Measurements from ENCODE around the gene SERPINE3.

The SERPINE3 gene

DNA sequence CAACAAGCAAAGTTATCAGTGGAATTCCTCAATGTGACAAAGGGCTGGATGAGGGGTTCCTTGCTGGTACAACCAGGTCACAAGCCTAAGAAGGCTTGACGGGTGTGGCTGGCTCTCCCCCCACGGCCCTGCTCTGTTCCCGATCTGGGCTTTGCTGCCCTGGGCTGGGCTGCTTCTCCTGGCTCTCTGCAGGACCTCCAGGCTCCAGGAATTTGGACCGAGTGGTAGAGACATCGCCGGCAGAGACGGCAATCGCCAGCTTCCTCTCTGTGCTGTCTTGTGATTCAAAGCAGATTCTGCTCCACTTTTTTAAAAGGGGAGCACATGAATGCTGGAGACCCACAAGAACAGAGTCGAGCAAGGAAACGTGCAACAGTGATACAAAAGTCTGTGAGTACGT lies at the start of gene SERPINE3:
SERPINE3 (plus strand) TSS at position 338 of the 400 bp plus-strand sequence. CDS start 1,401 bp downstream, outside the sequence.
- no peak for DNase-seq

DNA sequence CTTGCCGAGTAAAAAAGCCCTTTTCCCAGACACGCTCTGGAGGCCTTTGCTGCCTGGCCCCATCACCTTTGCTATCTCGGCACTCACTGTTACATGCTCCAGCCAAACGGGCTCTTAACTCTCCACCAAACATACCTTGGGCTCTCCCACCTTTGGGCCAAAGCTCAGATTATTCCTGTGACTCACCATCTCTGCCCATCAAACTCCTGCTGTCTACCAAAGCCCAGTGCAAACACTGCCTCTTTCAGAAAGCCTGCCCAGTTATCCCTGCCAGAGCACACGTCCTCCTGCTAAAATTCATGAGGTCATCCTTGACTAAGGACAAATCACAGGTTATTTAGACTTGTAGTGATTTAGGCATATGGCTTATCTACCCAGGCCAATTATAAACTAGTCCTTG lies 48.1 kb upstream of the SERPINE3 start:
- no peak for DNase-seq

DNA sequence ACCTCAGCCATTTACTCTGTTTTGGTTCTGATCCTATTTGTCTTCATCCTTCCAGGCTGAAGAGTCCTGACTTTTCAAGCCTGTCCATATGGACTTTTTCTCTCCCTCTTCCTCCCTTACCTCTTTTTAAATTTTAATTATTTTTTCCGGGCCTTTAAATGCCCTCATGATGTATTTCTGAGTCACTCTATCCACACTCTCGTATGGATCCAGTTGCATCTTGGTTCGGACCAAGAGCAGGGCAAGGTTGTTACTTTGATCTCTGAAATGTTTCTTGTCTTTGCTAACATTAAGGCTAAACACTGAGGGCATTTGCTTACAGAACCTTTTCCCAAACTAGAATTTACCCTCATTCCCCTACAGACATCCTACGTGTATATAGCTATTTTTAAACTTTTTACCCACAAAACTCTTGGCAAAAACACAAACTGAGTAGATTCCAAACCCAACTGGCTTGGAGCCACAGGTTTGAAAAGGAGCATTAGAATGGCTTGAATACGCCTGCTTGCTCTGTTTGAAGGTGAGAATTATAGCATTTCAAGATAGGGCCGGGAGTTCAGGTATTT lies 47.4 kb upstream of the SERPINE3 start:
- DNase-seq = no peak

DNA sequence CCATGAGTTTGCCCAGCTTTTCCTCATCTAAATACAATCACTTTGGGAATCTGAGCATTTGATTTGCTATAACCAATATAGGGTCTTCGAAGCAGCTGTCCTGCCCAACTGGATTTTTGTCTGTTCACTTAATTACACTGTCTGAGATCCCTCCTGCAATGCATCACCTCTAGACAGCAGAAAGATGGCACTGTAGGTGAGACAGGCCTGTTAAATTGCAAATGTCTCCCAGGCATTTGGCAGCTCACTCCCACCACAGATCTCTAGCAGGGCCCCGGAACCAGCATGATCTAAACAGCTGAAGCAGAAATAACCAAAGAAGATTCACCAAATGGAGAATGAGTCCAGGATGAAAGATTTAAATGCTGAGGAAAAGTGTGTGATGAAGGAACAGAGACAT lies 41.9 kb upstream of the SERPINE3 start:
- no peak for DNase-seq

DNA sequence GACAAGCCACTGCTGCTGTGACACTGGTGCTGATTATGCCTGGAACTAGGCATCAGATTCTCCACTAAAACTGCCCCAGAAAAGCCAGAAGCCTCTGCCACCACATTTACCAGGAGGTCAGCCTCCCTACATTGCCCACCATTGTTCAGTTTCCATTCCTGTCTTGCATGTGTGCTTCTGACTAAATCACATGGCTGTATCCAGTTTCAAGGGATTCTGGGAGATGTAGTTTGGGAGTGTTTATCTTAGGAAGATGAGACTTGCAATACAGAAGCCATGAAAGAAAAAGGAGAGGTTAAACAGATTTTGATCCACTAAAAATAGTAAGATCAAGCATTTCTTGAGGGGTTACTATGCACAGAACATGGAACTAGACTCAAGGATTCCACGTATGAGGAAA lies 40.7 kb upstream of the SERPINE3 start:
- DNase-seq = no peak

DNA sequence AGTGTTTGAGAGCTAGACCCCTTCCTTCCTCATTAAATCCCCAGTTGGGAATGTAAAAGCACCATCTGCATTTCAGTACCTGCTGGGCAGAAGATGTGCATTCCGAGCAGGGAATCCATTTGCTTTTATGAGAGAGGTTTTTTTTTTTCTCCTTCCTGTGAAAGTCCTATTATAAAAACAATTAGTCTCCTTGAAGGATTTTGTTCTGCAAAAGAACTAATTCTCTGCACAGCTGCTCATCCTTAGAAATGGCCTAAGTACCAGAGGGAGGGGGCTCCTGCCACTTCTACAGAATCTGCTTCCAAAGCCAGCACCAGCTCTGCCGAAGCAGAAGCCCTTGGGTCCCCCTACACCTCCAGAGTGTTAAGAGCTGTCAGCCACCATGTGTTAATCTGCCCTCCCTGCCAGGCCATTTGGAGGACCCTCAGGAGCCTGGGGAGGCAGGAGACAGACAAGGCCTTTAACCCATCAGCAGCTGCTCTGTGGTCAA lies 36.4 kb upstream of the SERPINE3 start:
- no peak for DNase-seq

DNA sequence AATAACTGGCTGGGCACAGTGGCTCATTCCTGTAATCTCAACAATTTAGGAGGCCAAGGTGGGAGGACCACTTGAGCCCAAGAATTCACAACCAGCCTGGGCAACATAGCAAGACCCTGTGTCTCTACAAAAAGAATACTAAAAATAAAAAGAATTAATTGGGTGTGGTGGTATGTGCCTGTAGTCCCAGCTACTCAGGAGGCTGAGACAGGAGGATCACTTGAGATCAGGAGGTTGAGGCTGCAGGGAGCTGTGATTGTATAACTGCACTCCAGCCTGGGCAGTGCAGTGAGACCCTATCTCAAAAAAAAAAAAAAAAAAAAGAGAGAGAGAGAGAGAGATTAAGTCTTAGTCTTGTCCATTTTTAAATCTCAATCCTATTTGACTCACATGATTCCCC lies 35.6 kb upstream of the SERPINE3 start:
- no peak for DNase-seq

DNA sequence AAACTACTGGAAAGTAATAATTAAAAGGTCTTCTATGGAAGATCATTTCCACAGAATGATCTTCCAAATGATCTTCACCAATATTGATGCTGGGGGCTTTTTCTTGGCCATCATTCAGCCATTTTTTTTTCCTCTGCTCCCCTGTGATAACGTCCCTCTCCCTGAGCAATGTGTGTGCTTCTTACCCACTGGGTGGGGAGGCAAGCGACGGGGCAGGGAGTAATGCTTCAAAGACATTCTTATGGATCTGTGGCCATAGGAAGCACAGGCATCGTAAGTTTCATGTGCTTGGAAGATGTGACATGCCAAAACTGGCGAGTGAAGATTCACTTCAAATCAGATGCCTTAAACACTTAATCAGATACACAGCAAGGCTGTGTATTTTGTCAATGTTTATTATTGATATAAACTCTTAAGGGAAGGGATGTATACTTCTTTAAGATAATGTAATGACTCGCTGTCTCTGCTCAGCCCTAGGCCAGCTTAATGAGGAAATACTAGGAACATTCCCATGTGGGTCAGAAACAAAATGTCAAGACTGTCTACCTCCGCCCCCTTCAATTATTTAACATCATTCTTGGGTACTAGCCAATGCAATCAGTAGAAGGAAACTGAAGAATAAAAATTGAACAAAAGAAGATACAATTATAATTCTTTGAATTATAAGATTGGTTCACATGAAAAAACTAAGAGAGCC lies 34.1 kb upstream of the SERPINE3 start:
- DNase-seq = no peak

DNA sequence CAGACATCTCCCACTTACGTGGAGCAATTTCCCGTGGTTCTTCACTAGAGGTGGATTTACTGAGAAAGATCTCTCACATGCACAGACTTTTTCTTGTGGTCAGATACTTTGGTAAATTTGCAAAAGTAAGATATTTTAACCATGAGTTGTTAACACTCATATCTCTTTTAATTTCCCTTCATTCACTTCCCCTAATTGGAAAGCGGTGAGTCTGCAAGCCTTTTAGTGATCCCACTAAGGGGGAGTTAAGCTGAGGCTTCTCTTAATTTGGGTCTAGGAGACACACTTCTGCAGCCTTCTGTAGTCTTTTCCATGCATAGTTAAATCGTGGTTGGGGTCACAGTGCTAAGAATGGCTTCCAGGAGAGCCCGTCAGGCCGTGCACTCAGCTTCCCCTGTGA lies 30.7 kb upstream of the SERPINE3 start:
- DNase-seq = no peak

DNA sequence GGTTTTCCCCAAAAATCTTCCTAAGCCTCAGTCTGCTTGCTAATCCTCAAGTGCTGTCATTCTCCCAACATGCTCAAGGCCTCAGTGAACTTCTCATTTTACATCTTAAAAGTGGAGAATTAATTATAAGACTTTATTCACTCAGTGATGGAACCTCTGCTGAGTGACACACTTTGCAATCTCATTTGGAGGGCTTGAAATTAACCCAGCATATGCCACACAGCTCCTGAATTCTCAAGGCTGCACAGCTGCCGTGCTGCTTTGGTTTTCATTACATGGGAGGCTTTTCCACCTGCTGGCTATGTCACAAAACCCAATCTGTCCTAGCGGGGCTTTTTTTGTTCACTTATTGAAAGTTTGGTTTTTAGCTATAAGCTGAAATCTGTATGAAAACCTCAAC lies 28.3 kb upstream of the SERPINE3 start:
- DNase-seq = no peak

DNA sequence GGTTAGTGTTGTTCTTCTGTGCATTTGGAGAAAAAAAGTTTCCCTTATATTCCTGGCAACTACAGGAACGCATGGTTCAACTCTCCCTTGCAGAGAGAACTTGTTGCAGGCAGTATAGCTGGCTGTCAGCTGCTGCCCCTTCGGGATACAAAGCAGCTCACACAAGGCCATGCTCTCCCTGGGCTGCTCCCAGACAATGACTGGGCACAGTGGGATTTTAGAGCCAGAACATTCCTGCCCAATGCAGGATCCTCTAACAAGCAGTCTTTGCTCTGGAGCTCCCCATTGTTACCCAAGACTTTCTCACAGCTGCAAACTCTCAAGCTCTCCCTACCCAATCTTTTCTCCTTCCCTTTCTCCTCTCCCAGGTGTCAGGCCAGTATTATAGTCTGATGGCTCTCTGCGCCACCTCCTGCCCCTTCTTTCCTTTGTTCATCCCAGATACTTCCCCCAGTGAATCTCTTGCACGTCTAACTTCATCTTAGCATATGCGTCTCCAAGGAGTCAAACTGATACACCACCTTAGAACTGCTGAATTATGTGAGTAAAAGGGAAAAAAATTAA lies 27.5 kb upstream of the SERPINE3 start:
- DNase-seq = no peak

DNA sequence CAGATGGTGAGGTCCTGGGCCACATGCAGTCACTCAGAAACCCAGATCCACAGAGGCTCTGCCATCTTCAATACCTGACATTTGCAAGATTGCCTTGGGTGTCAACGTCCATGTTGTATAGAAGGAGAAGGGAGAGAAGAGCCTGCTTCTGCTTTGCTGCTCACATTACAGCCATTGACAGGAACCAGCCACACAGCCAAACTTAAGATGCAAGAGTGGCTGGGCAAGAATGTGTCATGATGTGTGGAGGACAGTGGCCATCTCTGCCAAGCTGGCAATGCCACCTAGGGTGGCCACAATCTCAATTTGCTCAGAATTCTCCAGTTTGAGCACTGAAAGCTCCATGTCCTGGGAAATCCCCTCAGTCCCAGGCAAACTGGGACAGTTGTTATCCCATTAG lies 25.9 kb upstream of the SERPINE3 start:
- no peak for DNase-seq

DNA sequence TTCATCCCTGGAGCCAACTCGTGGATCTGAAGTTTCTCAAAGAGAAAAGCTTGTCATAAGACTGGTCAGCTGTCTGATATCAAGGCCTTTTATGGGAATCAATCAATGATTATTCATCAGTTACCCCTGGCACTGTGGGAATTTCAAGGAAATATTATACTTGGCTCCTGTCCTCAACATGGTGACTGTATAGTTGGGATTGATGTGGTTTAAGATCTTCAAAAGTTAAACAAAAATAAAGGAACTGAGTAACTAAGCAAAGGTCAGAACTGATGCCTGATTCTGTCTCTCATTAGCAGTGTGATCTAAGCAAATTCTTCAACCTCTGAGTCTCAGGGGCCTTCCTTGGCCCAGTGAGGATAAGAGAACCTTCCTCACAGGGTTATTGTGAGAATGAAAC lies 22.2 kb upstream of the SERPINE3 start:
- no peak for DNase-seq

DNA sequence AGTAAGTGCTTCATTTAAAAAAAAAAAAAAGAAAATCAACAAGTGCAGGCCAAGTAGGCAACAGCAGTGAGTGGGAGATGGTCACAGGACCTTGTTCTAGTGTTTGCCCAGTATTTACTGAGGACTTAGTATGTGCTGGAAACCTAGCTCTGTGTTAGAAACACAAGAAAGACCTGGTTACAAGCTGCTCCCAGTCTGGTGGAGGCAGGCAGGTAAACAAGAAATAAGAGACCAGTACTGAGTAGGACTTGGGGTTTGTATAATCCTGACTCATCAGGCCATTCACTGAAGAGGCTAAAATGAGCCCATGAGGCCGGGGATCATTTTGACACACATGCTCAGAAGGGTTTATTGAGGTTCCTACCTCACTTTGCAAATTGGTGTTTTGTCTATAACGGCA lies 21.5 kb upstream of the SERPINE3 start:
- no peak for DNase-seq

DNA sequence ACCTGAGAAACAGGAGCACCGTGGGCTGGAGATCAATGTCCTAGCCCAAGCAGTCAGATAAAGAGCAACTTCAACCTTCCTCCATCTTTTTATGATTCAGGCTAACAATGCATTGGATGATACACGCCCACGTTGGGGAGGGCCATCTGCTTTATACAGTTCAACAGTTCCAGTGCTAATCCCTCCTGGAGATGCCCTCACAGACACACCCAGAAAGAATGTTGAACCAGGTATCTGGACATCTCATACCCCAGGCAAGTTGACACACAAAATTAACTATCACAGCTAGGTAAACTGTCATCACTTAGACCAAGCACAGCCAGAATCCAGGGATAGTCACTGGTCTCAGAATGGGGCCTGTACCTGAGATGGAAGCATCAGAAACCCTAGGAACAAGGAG lies 20.6 kb upstream of the SERPINE3 start:
- DNase-seq = no peak

DNA sequence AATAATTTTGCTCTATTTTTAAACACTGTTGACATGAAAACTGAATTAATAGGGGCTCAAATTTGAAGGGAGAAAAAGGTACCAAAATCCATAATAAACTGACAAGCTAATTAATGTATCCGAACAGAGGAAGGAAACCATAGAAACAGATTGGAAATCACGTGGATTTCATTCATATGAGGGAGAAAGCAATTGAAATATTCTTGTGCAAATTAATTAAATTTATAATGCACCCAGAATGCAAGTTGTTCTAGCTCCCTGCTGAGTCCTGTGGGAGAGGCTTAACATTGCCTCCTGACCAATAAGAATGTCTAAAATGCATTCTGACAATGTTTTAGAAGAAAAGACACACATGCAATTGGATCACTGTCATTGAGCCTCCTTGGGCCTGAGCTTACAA lies 17.7 kb upstream of the SERPINE3 start:
- DNase-seq = no peak

DNA sequence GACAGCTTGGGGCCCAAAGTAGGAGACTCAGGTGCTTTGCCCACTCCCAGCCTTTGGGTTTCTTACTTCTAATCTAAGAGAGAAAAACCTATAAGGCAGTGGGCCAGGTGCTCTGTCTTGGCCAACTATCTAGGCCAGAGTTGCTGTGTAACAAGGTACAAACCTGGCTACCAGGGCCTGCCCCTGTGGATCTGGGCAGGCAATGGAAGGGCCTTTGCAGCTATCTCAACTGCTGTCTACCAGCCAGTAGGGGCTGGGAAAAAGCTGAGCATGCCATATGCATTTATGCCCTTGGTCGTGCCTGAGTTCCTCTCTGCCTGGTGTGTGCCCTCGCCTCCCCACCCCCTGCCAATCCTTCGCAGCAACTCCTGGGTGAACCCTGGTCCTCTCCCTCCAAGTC lies 16.7 kb upstream of the SERPINE3 start:
- DNase-seq = no peak

DNA sequence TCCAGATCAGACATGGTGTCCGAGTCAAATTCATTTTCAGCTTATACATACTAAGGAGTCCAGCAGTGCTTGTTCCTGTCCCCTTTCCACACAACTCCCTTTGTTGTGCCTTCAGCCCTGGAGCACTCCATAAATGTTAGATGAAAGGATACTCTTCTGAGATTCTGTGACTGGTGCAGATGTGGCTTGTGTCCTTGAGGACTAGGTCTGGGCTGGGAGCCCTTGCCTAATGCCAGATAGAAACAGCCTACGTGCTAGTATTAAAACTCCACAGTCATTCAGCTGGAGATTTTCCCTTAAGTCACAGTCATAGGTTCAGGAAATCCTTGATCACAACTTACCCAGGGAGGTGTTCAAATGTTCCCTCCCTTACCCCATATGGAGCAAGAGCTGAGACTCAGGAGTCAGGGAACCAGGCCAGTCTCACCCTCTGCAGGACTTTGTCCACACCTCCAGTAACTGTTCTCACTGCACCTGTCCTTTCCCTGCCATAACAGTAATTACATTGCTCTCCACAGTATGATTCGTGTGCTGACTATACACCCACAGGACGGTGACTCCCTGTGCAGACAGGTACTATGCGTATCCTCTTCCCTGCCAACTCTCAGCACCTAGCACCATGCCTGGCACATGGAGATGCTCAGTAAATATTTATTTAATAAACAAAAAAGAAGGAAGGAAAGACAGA lies 15.5 kb upstream of the SERPINE3 start:
- no peak for DNase-seq

DNA sequence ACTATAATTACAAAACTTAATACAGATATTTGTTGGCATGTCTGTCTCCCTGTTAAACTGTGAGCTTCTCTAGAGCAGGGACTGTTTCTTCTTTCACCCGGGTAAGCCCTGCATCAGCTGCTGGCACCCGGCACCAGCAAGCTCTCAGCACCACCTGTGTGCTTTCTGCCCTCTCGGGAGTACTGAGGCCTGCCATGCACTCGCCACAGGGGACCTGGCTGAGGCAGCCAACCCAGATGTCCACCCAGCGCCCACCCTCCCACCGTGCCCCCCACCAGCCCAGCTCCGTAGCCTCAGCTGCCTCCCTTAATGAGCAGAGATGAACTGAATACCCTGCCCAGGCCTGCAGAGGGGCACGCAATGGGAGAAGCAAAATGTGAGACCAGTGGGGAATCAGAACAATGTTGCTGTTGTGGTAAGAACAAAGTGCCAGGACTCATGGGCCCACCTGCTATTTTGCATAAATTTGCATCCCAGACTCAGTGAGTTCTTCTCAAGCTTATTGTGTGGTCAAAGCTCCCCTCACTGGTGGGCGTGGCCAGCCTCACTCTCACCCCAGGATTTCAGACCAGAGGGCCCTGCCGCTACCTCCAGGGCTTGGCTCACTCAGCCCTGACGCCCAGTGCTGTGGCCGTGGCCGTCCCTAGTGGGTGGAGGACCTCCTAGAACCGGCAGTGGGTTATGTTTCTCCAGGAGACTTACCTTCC lies 14.6 kb upstream of the SERPINE3 start:
- DNase-seq = no peak

DNA sequence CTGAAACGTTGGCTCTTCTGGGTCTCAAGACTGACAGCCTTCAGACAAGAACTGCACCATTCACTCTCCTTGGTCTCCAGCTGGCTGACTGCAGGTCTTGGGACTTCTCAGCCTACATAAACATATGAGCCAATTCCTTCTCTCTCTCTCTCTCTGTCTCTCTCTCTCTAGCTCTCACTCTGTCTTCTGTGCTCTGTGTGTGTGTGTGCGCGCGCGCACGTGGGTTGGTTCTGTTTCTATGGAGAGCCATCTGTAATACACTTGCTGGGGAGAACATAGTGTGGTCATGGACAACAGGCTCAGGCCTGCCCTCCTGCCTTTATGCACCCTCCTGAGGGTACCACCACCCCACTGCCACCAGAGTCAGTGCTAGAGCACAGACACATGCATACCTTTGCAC lies 13.7 kb upstream of the SERPINE3 start:
- no peak for DNase-seq

DNA sequence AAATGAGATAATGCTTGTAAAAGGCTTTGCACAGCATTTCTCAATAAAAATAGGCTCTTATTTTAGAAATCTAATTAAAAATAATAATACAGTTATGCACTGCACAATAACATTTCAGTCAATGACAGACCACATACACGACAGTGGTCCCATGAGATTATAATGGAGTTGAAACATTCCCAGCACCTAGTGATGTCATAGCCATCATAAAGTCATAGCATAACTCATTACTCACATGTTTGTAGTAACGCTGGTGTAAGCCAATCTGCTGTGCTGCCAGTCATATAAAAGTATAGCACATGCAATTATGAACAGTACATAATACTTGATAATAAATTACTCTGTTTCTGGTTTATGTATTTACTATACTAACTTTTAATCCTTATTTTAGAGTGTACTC lies 12.7 kb upstream of the SERPINE3 start:
- DNase-seq = no peak

DNA sequence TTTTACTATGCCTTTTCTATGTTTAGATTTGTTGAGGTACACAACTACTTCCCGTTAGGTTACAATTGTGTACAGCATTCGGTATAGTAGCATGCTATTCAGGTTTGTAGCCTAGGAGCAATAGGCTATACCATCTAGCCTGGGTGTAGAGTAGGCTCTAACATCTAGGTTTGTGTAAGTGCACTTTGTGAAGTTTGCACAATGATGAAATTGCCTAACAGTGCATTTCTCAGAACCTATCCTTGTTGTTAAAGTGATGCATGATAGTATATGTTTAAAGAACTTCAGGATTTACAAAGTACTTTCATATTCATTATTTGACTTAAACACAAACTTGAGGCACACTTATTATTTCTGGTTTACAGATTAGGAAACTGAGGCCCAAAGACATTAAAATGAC lies 11.5 kb upstream of the SERPINE3 start:
- no peak for DNase-seq

DNA sequence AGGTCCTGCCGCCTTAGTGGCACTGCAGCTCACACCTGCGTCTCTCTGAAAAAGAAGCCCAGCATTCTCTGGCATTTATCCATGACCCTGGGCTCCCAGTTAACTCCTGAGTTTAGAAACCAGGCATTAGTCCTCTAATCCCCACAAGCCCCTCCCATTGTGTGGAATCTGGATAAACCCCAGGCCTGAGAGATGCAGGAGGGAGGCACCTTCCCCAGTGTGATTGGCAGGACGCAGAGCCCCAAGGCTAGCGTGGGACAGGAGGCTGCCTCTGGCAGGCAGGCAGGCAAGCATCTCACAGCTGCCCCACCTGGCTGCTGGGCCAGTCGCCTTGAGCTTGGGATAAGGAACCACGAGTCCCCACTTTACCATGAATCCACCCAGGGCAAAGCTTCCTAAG lies 11.0 kb upstream of the SERPINE3 start:
- DNase-seq = no peak
